ENCODE data around the gene RUNX2. TPM values are rescaled to one million over a fixed set of nuclear protein-coding genes. Genes with fewer than 3 reads are reported as not detected.

The RUNX2 gene
- total and polyA plus RNA-seq, 3 donors from 2014 or later: 2.9 to 6.0 (median 4.3) TPM

GRCh38 chr6:45432977-45433376 is 104.8 kb downstream of the RUNX2 start:
- intact Hi-C loops (cut with DNase I; ENCODE audit: low total_unique reads): no loop called here
- no peak for DNase-seq
- Histone ChIP-seq H3K36me3 (ENCODE audit: low read depth, missing control alignments) (no peaks in the 10 kb centered on the region), H3K27ac (no peak overlapping the region), H3K27me3 (no peaks in the 10 kb centered on the region), H3K4me3 (no peak overlapping the region), H3K9me3 (no peaks in the 10 kb centered on the region), H3K4me1 (peaks cover 4% of the 10 kb centered on the region)
- TF ChIP-seq CTCF (IDR thresholded peaks at IDR 0.05) (no peak), POLR2A (IDR thresholded peaks at IDR 0.05) (no peak)
- 31 to 41% methylated on average over 2 of the region's 2 CpGs for WGBS, 2 donors

DNA sequence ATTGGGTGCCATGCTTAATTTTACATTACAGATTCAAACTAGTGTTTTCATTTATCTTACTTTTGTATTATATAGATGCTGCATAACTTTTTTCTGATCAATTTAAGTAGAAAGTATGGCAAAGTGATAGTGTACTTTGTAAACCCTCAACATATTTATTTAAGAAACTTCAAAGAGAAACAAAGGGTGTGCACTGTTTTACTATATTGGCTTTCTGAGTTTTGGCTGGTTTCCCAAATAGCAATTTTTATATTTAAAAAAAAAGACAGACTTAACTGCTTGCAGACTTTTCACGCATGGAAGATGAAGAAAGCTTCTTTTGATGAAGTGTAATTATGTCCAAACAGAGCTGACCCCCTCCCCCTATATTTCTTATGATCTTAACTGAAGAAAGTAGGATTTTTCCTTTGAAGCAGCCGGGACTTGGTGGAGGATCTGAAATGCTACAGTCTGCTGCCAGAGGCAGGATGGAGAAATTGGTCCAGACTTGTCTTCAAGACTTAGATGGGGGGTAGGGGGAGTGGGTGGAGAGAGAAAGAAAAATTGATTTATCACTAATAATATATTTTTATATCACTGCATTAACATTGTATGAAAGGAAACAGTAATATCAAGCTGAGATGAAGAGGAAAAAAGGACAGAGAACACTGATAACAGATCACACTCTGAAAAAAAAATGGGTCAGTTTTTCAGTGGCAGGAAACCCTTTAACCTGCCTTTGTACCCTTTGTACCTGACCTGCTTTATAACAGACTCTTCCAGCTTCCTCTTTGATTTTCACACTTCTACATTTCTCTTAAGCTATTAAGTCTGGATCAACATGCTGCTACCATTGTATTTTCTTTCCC is 105.6 kb downstream of the RUNX2 start:
- H3K4me3 ChIP-seq: no peak overlapping the region
- H3K27me3 ChIP-seq: no peaks in the 10 kb centered on the region
- no peak overlapping the region for H3K27ac ChIP-seq
- WGBS, 2 donors: 80% methylated on average over 2 of the region's 2 CpGs
- no peaks in the 10 kb centered on the region for H3K36me3 ChIP-seq (ENCODE audit: low read depth, missing control alignments)
- DNase-seq: no peak
- no peaks in the 10 kb centered on the region for H3K9me3 ChIP-seq
- TF ChIP-seq CTCF (IDR thresholded peaks at IDR 0.05) (no peak), POLR2A (IDR thresholded peaks at IDR 0.05) (no peak)
- intact Hi-C loops (cut with DNase I; ENCODE audit: low total_unique reads): no loop called here
- peaks cover 4% of the 10 kb centered on the region for H3K4me1 ChIP-seq

DNA sequence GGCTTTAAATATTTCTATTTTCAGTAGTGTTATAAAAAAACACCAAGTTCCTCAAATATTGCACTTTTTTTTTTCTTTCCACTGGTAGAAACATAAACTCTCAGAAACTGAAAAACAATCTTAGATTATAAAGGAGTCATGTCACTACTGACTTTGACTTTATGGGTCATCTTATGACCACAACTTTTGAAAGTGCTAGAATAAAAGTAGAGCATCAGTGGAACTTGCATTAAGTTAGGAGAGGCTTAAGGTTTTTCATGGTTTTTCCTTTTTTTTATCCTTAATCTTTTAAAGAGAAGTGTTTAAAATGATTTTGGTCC is 106.2 kb downstream of the RUNX2 start:
- Histone ChIP-seq H3K4me1 (peaks cover 4% of the 10 kb centered on the region), H3K4me3 (no peak overlapping the region), H3K27ac (no peak overlapping the region), H3K27me3 (no peaks in the 10 kb centered on the region), H3K36me3 (ENCODE audit: low read depth, missing control alignments) (no peaks in the 10 kb centered on the region), H3K9me3 (no peaks in the 10 kb centered on the region)
- intact Hi-C loops (cut with DNase I; ENCODE audit: low total_unique reads): no loop called here
- no peak for DNase-seq
- TF ChIP-seq POLR2A (IDR thresholded peaks at IDR 0.05): no peak

DNA sequence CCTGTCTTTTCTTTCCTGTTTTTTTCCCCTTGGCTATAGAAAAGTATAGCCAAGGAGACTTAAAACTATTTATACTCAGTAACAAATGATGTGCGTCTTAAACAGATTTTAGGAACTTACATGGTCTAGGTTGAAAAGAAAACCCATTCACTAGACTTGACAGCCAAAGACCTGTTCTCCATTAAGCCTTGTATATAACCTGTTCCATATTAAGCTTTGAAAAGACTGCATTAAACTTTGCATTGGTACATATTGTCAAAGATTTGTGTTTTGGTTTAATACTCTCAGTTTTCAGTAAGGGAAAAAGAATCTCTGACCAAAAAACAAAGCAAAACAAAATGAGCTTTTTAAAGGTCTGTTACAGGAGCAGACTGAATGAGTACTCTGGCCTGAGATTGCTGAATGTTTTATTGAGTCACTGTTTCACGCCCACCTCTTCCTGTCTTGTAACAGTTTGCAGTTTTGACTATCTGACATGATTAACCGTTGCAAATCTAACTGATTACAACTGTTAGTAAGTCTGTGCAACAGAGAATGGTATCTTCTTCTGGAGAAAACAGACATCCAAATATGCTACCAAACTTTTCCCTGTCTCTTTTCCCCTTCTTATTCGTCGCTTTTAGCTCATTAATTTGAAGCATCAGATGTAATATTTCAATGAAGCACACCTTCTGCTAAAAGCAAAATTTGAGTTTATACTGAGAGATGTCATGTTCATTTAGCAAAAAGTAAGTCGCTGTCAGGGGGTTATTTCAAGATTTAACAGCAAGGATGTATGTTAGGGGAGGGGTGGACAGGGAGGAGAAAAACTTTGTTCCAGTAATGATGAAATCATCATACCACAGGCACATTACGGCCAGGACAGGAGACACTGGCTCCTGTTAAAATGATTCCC is 108.7 kb downstream of the RUNX2 start:
- H3K4me1 ChIP-seq: peaks cover 4% of the 10 kb centered on the region
- H3K27me3 ChIP-seq: no peaks in the 10 kb centered on the region
- DNase-seq: no peak
- no peak overlapping the region for H3K27ac ChIP-seq
- TF ChIP-seq POLR2A (IDR thresholded peaks at IDR 0.05) (no peak), CTCF (IDR thresholded peaks at IDR 0.05) (no peak)
- H3K9me3 ChIP-seq: no peaks in the 10 kb centered on the region
- 45 to 52% methylated on average over 7 of the region's 7 CpGs for WGBS, 2 donors
- intact Hi-C loops (cut with DNase I; ENCODE audit: low total_unique reads): no loop called here
- no peak overlapping the region for H3K4me3 ChIP-seq
- no peaks in the 10 kb centered on the region for H3K36me3 ChIP-seq (ENCODE audit: low read depth, missing control alignments)

- peaks cover 4% of the 10 kb centered on the region for H3K4me1 ChIP-seq
- 60% methylated on average over 3 of the region's 3 CpGs for WGBS, 2 donors
- no peak overlapping the region for H3K27ac ChIP-seq
- H3K36me3 ChIP-seq (ENCODE audit: low read depth, missing control alignments): no peaks in the 10 kb centered on the region
- no peaks in the 10 kb centered on the region for H3K9me3 ChIP-seq
- intact Hi-C loops (cut with DNase I; ENCODE audit: low total_unique reads): no loop called here
- no peak for TF ChIP-seq CTCF (IDR thresholded peaks at IDR 0.05)
- TF ChIP-seq POLR2A (IDR thresholded peaks at IDR 0.05): no peak
- no peaks in the 10 kb centered on the region for H3K27me3 ChIP-seq
- no peak for DNase-seq
- no peak overlapping the region for H3K4me3 ChIP-seq
These were observed 109.3 kb downstream of the RUNX2 start for GRCh38 chr6:45437439-45437815.

All from testis (tissue), 3 donors.